ENCODE results near the gene HSPA14. TPM values are rescaled to one million over a fixed set of nuclear protein-coding genes. Genes with fewer than 3 reads are reported as not detected.
"Not testable (repeated sequence)": the region's sequence is repeated elsewhere in the genome, so short reads cannot be mapped to it uniquely, and the experiment has no call there.

HSPA14 gene
- total RNA-seq, 6 donors from 2014 or later = 4.3 to 14.7 (median 9.4) TPM

DNA sequence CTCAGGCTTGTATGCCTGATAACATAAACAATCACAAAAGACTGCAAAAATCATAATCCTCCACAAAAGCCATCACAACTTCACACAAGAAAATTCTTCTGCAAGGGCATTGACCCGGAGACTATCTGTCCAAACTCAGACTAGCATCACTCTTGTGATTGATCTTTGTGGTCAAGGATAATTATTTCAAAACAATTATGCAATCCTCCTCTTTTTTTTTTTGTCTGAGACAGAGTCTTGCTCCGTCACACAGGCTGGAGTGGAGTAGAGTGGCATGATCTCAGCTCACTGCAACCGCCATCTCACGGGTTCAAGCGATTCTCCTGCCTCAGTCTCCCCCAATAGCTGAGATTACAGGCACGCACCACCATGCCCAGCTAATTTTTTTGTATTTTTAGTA is 22.4 kb upstream of the HSPA14 start:
- ATAC-seq (ENCODE audit: low FRiP score in 2 of 2) (no peak), DNase-seq (no peak)
- whole genome bisulfite sequencing, 2 donors = 83 to 85% methylated on average over 6 of the region's 6 CpGs
- Histone ChIP-seq H3K27me3 (no peaks in the 10 kb centered on the region), H3K4me1 (no peaks in the 10 kb centered on the region), H3K36me3 (no peaks in the 10 kb centered on the region), H3K9me3 (no peaks in the 10 kb centered on the region), H3K4me3 (no peak overlapping the region), H3K27ac (no peak overlapping the region)
- TF ChIP-seq EP300 (IDR thresholded peaks at IDR 0.05) = no peak
- no peak for TF ChIP-seq POLR2AphosphoS5 (IDR thresholded peaks at IDR 0.05)
- TF ChIP-seq POLR2A (IDR thresholded peaks at IDR 0.05) = no peak
- TF ChIP-seq, protein P1, sequence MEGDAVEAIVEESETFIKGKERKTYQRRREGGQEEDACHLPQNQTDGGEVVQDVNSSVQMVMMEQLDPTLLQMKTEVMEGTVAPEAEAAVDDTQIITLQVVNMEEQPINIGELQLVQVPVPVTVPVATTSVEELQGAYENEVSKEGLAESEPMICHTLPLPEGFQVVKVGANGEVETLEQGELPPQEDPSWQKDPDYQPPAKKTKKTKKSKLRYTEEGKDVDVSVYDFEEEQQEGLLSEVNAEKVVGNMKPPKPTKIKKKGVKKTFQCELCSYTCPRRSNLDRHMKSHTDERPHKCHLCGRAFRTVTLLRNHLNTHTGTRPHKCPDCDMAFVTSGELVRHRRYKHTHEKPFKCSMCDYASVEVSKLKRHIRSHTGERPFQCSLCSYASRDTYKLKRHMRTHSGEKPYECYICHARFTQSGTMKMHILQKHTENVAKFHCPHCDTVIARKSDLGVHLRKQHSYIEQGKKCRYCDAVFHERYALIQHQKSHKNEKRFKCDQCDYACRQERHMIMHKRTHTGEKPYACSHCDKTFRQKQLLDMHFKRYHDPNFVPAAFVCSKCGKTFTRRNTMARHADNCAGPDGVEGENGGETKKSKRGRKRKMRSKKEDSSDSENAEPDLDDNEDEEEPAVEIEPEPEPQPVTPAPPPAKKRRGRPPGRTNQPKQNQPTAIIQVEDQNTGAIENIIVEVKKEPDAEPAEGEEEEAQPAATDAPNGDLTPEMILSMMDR (IDR thresholded peaks at IDR 0.05) = no peak

DNA sequence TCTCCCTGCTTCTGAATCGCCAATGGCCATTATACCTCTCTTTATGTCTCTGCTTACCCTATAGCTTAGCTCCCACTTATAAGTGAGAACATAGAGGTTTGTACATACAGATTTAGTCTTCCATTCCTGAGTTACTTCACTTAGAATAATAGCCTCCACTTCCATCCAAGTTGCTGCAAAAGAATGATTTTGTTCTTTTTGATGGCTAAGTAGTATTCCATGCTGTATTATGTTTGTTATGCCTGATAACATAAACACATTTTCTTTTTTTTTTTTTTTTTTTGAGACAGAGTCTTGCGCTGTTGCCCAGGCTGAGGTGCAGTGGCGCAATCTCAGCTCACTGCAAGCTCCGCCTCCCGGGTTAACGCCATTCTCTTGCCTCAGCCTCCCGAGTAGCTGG is 21.4 kb upstream of the HSPA14 start:
- H3K9me3 ChIP-seq; H3K4me1 ChIP-seq; ATAC-seq (ENCODE audit: low FRiP score in 2 of 2); H3K27me3 ChIP-seq; H3K27ac ChIP-seq; DNase-seq; H3K4me3 ChIP-seq; H3K36me3 ChIP-seq: not testable (repeated sequence)
- 86 to 98% methylated on average over 7 of the region's 7 CpGs for WGBS, 2 donors

DNA sequence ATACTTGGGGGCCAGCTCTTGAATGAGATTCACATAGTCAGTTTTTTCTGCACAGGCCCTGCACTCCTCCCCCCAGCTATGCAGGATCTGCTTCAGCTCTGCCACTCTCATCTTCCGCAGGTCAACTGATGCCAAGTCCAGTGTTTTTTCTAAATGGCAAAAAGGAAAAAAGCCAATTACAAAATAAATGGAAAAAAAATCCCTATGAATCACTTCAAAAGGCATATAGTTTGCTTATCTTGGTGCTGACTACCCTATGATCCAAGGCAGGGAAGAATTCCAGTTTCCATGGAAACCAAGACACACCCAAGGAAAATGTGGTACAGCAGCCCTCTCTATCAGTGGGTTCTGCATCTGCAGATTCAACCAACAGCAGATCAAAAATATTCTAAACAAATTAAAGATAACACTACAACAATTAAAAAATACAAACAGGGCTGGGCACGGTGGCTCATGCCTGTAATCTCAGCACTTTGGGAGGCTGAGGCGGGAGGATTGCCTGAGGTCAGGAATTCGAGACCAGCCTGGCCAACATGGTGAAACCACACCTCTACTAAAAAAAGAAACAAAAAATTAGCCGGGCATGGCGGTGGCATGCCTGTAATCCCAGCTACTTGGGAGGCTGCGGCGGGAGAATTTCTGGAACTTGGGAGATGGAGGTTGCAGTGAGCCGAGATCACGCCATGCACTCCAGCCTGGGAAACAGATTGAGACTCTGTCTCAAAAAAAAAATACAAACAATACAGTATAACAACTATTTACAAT is 17.9 kb upstream of the HSPA14 start:
- Histone ChIP-seq H3K4me1 (no peaks in the 10 kb centered on the region), H3K9me3 (no peaks in the 10 kb centered on the region), H3K27ac (no peak overlapping the region), H3K36me3 (no peaks in the 10 kb centered on the region), H3K4me3 (no peak overlapping the region), H3K27me3 (no peaks in the 10 kb centered on the region)
- TF ChIP-seq, protein P1 (IDR thresholded peaks at IDR 0.05) = no peak
- TF ChIP-seq POLR2AphosphoS5 (IDR thresholded peaks at IDR 0.05) = no peak
- no peak for TF ChIP-seq EP300 (IDR thresholded peaks at IDR 0.05)
- no peak for TF ChIP-seq POLR2A (IDR thresholded peaks at IDR 0.05)
- ATAC-seq (ENCODE audit: low FRiP score in 2 of 2) (peak in 1 of 2 donors; percentile 83), DNase-seq (no peak)
- 95 to 96% methylated on average over 10 of the region's 10 CpGs for WGBS, 2 donors

DNA sequence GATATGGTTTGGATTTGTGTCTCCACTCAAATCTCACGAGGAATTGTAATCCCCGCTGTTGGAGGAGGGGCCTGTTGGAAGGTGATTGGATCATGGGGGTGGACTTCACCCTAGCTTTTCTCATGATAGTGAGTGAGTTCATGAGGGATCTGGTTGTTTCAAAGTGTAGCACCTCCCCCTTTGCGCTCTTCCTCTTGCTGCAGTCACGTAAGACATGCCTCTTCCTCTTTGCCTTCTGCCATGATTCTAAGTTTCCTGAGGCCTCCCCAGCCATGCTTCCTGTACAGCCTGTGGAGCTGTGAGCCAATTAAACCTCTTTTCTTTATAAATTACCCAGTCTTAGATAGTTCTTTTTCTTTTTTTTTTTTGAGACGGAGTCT is 17.3 kb upstream of the HSPA14 start:
- Histone ChIP-seq H3K9me3 (no peaks in the 10 kb centered on the region), H3K27me3 (no peaks in the 10 kb centered on the region), H3K27ac (no peak overlapping the region), H3K36me3 (no peaks in the 10 kb centered on the region), H3K4me1 (no peaks in the 10 kb centered on the region), H3K4me3 (no peak overlapping the region)
- DNase-seq (no peak), ATAC-seq (ENCODE audit: low FRiP score in 2 of 2) (no peak)
- 84 to 94% methylated on average over 5 of the region's 5 CpGs for WGBS, 2 donors
- no peak for TF ChIP-seq POLR2AphosphoS5 (IDR thresholded peaks at IDR 0.05)
- TF ChIP-seq, protein P1 (IDR thresholded peaks at IDR 0.05) = no peak
- no peak for TF ChIP-seq EP300 (IDR thresholded peaks at IDR 0.05)
- no peak for TF ChIP-seq POLR2A (IDR thresholded peaks at IDR 0.05)

DNA sequence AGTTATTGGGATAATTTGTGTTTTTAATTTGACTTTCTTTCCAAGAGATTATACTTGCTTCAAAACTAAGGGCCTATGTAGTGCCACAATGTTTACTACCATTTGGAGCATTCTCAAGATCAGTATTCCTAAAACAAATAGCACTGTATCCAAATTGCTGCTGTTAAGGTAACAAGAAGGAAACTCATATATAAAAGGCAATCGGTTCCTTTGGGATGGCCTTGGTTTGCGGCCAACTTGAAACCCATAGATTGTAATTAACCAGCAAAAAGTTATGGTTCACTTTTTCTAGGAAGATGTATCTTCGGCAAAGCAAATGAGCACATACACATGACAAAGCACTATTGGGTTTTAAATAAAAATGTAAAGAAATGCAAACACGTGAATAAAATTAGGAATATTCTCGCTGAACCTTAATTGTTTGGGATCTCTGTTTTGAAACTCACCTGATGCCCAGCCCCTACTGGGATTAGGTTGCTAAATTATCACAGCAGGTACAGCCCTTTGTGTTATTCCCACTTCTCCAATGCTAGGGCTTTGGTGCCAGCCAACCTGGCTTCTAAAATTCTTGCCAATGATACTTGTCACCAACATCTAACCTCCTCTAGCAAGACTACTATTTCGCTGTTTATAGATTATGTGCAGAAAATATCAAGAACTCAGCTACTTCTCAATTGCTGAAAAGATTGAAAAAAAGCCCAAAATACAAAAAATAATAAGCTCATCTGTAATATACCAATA is 16.3 kb upstream of the HSPA14 start:
- H3K36me3 ChIP-seq = no peaks in the 10 kb centered on the region
- WGBS, 2 donors = 82 to 85% methylated on average over 6 of the region's 6 CpGs

More for the DNA sequence above, 16.3 kb upstream of the HSPA14 start:
- TF ChIP-seq EP300 (IDR thresholded peaks at IDR 0.05) (no peak), POLR2A (IDR thresholded peaks at IDR 0.05) (no peak), POLR2AphosphoS5 (IDR thresholded peaks at IDR 0.05) (no peak)
- TF ChIP-seq, protein P1 (IDR thresholded peaks at IDR 0.05) = no peak
- ATAC-seq (ENCODE audit: low FRiP score in 2 of 2) = no peak
- H3K27ac ChIP-seq = no peak overlapping the region
- no peak overlapping the region for H3K4me3 ChIP-seq
- H3K9me3 ChIP-seq = no peaks in the 10 kb centered on the region
- no peak for DNase-seq
- no peaks in the 10 kb centered on the region for H3K4me1 ChIP-seq
- no peaks in the 10 kb centered on the region for H3K27me3 ChIP-seq

Measured in upper lobe of left lung (tissue), 6 donors.